NCI-H1930 (cell line): ENCODE data around the gene LY9.
"Not testable (repeated sequence)": the region's sequence is repeated elsewhere in the genome, so short reads cannot be mapped to it uniquely, and the experiment has no call there.

Source experiments
- DNase-seq, 2 experiments: peaks; one replicate each; lab custom pipeline; 2025; lab: John Stamatoyannopoulos, UW

Gene LY9

DNA sequence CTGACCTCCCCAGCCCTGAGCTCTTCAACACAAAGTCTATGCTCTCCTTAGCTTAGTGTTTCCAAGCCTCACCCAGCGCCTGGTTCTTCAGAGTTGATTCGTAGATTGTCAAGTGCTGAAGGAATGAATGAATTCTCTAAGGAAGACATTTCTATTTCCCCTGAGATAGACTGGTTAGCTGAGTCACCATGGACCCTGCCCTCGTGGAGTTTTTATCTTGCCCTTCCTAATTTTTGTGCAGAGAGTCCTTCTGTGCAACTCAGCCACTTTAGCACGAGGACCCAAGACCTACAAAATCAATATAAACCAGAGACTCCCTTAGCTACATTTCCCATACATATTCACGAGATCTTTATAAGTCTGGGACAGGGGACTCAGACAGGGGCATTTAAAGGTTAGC, 69.4 kb downstream of the LY9 start:
- no peak for DNase-seq

- DNase-seq = no peak
Observed at GRCh38 chr1:160866001-160866694, 70.2 kb downstream of the LY9 start.

DNA sequence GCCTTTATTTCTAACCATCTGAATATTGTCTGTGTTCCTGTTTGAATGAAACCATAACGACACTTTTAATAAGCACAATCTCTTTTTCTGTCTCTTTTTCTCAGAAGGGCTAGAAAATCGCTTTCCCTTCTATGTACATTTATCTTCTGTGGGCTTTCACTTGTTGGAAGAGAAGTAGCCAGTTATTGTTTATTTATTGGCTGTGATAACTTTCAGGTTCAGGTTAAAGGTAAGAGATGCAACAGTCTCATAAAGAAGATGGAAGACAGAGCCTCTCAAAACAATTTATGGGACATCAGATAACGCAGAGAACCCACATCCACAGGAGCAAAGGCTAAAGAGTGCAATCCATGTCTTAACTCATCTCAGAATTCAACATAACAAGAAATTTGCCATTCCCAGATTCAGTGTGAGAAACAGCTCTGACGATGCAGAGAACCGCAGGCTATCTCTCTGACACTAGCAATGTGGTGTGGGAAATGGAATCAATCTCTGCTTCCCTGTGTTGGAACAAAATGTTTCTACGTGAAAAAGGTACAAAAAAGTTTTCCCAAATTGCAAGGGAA, 70.8 kb downstream of the LY9 start:
- DNase-seq = no peak

GRCh38 chr1:160867651-160868050, 71.7 kb downstream of the LY9 start:
- not testable (repeated sequence) for DNase-seq

DNA sequence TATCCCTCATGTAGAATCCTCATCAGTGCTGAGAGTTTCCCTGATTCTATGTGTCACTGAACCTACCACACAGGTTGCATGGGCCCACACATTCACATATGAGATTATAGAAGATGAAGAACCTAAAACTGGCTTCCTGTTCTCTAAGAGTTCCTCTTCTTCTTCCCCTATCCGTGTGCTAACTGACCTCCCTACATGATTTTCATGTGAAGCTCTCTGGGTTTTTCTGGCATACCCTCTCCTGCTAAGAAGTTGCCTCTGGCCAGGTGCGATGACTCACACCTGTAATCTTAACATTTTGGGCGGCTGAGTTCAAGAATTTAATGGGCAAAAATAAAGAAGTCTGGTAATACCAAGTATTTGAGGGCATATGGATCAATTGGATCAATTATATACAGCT, 72.2 kb downstream of the LY9 start:
- DNase-seq = no peak

GRCh38 chr1:160874935-160875334, 79.0 kb downstream of the LY9 start:
- DNase-seq = no peak

DNA sequence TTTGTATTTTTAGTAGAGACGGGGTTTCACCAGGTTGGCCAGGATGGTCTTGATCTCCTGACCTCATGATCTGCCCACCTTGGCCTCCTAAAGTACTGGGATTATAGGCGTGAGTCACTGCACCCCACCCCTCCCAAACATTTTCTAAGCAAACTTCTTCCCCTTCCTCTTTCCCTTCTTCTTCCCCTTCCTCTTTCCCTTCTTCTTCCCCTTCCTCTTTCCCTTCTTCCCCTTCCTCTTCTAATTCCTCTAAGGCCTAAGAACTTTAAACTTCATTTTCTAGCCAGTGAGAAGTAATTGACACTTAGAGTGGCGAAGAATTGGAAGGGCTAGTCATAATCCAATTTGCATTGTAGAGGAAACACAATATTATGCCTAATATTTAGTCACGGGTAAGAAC, 79.6 kb downstream of the LY9 start:
- DNase-seq = not testable (repeated sequence)

- no peak for DNase-seq
Observed at GRCh38 chr1:160876311-160876710, 80.3 kb downstream of the LY9 start.

GRCh38 chr1:160877221-160877620, 81.2 kb downstream of the LY9 start:
- no peak for DNase-seq
